ENCODE data around the gene USP11.
"Not testable (repeated sequence)": the region's sequence is repeated elsewhere in the genome, so short reads cannot be mapped to it uniquely, and the experiment has no call there.

USP11 gene

DNA sequence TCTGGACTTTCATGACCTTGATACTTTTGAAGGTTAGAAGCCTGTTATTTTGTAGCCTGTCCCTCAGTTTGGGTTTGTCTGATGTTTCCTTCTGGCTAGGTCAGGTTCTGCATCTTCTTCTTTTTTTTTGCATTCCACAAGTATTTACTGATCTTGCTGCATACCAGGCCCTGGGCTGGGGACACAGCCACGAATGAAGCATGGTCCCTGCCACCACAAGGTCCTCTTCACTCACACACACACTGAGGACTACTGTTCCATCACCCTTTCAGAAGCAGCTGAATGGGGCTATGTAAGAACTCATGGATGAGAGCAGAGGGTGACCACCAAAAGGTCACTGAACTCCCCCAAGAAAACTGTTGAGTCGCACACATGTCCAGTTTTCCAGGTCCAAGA, 39.2 kb downstream of the USP11 start:
- no peaks in the 10 kb centered on the region for H3K36me3 ChIP-seq (ENCODE audit: control insufficient read depth, insufficient read depth, low read length)
- no peaks in the 10 kb centered on the region for H3K4me1 ChIP-seq (ENCODE audit: control insufficient read depth, insufficient read depth, low read length)
- H3K9me3 ChIP-seq (ENCODE audit: control insufficient read depth, insufficient read depth, low read length) = no peaks in the 10 kb centered on the region
- H3K9ac ChIP-seq (ENCODE audit: low read depth, low read length) = no peak overlapping the region
- no peak overlapping the region for H3K4me3 ChIP-seq (ENCODE audit: low read depth, low read length)
- H3K27me3 ChIP-seq (ENCODE audit: control insufficient read depth, insufficient read depth, low read length) = no peaks in the 10 kb centered on the region

DNA sequence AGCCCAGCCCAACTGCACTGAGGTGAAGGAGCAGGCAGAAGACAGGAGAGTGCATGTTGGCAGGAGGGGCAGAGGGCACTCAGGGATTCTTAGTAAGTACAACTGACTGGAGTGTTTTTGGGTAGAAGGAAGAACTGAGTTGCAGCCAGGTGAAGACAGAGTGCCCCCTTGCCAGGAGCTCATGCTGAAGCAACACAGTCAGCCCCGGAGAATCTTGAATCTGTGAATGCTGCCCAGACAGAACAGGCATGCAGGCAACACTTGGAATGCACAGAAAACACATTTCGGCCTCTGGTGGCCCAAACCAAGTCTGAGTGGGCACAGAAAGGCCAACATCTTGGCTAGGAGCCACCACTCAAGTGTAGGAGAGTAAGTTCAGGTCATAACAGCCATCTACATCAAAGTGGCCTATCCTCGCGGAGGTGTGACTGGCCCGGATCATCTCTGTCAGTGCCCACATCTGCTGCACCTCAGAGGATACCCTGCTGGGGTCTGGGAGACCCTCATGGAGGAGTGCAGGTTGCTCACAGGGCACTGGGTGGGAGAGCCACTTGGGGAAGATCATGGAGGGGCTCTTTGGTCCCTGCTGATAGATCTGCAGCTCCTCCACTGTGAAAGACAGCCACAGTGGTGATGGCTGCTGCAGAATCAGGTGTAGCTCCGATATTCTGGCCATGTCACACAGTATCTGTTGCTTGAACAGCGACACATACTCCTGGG, 40.4 kb downstream of the USP11 start:
- no peak overlapping the region for H3K4me3 ChIP-seq (ENCODE audit: low read depth, low read length)
- no peaks in the 10 kb centered on the region for H3K27me3 ChIP-seq (ENCODE audit: control insufficient read depth, insufficient read depth, low read length)
- H3K36me3 ChIP-seq (ENCODE audit: control insufficient read depth, insufficient read depth, low read length) = no peaks in the 10 kb centered on the region

DNA sequence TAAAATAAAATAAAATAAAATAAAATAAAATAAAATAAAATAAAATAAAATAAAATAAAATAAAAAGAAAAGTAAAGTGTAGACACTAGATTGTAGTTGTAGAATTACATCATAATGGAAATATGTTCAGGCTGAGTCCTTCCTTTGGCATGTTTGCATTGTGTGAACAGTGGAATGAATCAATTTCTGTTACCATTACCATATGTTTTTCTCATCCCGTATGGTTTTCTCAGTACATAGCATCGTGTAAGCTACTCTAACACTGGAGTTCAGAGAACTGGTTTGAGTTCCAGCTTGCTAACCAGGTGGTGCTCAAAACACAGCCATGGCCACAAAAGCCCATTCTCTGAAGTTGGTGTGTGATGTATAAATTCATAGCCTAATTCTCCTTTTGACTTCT, 45.9 kb downstream of the USP11 start:
- no peaks in the 10 kb centered on the region for H3K4me1 ChIP-seq (ENCODE audit: control insufficient read depth, insufficient read depth, low read length)
- no peaks in the 10 kb centered on the region for H3K9me3 ChIP-seq (ENCODE audit: control insufficient read depth, insufficient read depth, low read length)
- H3K4me3 ChIP-seq (ENCODE audit: low read depth, low read length) = no peak overlapping the region
- no peaks in the 10 kb centered on the region for H3K27me3 ChIP-seq (ENCODE audit: control insufficient read depth, insufficient read depth, low read length)
- H3K9ac ChIP-seq (ENCODE audit: low read depth, low read length) = no peak overlapping the region
- H3K36me3 ChIP-seq (ENCODE audit: control insufficient read depth, insufficient read depth, low read length) = no peaks in the 10 kb centered on the region

More for the DNA sequence above, 40.4 kb downstream of the USP11 start:
- no peaks in the 10 kb centered on the region for H3K4me1 ChIP-seq (ENCODE audit: control insufficient read depth, insufficient read depth, low read length)
- no peaks in the 10 kb centered on the region for H3K9me3 ChIP-seq (ENCODE audit: control insufficient read depth, insufficient read depth, low read length)
- H3K9ac ChIP-seq (ENCODE audit: low read depth, low read length) = no peak overlapping the region

DNA sequence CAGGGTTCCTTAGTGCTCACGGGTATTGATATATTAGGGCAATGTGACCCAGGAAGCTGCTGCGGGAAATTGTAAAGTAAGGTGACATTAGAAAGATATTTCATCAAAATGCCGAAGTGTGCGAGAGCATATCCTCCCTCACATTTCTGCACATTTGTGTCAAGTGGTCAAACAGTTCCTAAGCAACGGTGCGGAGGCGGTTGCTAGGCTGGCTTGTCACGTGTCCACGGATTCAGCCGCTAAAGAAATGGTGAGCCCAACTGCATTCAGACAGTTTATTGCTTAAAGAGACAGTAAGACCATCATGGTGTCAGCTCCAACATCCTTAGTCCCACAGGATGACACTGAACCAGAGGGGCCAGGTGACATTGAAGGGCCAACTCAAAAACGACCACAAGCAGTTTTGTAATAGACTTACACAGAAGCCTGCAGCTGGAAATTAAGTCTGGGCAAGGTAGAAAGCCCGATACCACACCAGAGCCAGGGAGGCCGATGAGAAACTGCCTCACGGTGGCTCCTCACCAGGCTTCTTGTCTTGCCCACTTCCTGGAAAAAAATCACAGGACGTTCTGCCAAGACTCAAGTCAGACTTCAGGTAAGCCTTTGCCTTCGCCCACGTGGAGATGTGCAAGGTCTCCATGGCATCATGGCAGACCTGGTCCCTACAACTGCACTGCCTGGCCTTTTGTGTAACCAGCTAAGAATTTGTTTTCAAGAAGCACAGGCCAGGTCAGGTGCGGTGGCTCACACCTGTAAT, 50.4 kb downstream of the USP11 start:
- Histone ChIP-seq H3K27me3 (ENCODE audit: control insufficient read depth, insufficient read depth, low read length) (no peaks in the 10 kb centered on the region), H3K36me3 (ENCODE audit: control insufficient read depth, insufficient read depth, low read length) (no peaks in the 10 kb centered on the region)

DNA sequence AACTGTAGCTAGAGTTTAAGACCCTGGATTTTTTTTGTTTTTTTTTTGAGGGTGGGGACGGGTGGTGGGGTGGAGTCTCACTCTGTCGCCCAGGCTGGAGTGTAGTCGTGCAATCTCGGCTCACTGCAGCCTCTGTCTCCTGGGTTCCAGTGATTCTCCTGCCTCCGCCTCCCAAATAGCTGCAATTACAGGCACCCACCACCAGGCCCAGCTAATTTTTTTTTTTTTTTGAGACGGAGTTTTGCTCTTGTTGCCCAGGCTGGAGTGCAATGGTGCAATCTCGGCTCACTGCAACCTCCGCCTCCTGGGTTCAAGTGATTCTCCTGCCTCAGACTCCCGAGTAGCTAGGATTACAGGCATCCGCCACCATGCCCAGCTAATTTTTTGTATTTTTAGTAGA, 51.8 kb downstream of the USP11 start:
- H3K27me3 ChIP-seq (ENCODE audit: control insufficient read depth, insufficient read depth, low read length); H3K9me3 ChIP-seq (ENCODE audit: control insufficient read depth, insufficient read depth, low read length); H3K4me1 ChIP-seq (ENCODE audit: control insufficient read depth, insufficient read depth, low read length); H3K9ac ChIP-seq (ENCODE audit: low read depth, low read length); H3K36me3 ChIP-seq (ENCODE audit: control insufficient read depth, insufficient read depth, low read length); H3K4me3 ChIP-seq (ENCODE audit: low read depth, low read length): not testable (repeated sequence)

More for the DNA sequence above, 50.4 kb downstream of the USP11 start:
- Histone ChIP-seq H3K4me1 (ENCODE audit: control insufficient read depth, insufficient read depth, low read length) (no peaks in the 10 kb centered on the region), H3K9me3 (ENCODE audit: control insufficient read depth, insufficient read depth, low read length) (no peaks in the 10 kb centered on the region), H3K9ac (ENCODE audit: low read depth, low read length) (no peak overlapping the region), H3K4me3 (ENCODE audit: low read depth, low read length) (no peak overlapping the region)

DNA sequence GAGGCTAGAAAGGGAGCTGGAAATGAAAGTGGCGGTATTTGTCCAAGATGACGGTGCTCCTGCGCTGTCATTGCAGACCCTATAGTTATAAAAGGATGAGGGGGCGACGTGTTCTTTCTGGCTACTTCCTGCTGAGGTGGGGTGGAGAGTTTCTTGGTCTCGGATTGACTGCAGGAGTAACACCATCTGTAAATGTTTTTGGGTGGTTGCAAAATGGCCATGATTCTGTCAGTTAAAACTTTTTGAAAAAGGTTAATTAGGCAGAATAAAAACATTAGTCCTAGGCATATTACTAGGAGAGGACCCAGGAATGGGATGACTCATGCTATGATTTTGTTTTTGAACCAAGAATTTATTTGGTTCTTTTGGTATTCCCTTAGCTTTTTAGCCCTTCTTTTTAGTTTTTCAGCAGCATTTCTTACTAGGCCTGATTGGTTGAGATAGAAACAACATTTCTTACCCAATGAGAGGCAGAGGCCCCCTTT, 53.1 kb downstream of the USP11 start:
- Histone ChIP-seq H3K4me3 (ENCODE audit: low read depth, low read length) (no peak overlapping the region), H3K9me3 (ENCODE audit: control insufficient read depth, insufficient read depth, low read length) (no peaks in the 10 kb centered on the region), H3K36me3 (ENCODE audit: control insufficient read depth, insufficient read depth, low read length) (no peaks in the 10 kb centered on the region), H3K9ac (ENCODE audit: low read depth, low read length) (no peak overlapping the region), H3K27me3 (ENCODE audit: control insufficient read depth, insufficient read depth, low read length) (no peaks in the 10 kb centered on the region), H3K4me1 (ENCODE audit: control insufficient read depth, insufficient read depth, low read length) (no peaks in the 10 kb centered on the region)

DNA sequence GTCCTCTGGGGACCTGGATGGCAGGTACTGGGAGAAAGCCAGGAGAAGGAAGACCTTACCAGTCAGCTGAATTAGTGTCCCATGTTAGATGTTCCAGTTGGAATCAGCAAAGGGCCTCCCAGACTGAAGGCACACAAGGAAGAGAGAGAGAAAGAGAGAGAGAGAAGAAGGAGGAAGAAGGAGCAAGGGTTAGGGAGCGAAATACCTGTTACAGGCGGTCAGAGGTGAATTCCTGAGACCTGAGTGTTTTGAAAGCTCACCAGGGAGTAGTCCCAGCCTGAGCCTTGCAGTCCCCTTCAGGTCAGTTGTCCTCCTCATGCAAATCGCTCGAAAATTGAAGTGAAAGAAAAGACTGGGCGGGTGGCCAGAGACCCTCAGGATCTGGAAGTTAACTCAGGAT, 60.3 kb downstream of the USP11 start:
- Histone ChIP-seq H3K9ac (ENCODE audit: low read depth, low read length) (no peak overlapping the region), H3K27me3 (ENCODE audit: control insufficient read depth, insufficient read depth, low read length) (no peaks in the 10 kb centered on the region), H3K9me3 (ENCODE audit: control insufficient read depth, insufficient read depth, low read length) (no peaks in the 10 kb centered on the region), H3K4me3 (ENCODE audit: low read depth, low read length) (no peak overlapping the region), H3K4me1 (ENCODE audit: control insufficient read depth, insufficient read depth, low read length) (no peaks in the 10 kb centered on the region), H3K36me3 (ENCODE audit: control insufficient read depth, insufficient read depth, low read length) (no peaks in the 10 kb centered on the region)

DNA sequence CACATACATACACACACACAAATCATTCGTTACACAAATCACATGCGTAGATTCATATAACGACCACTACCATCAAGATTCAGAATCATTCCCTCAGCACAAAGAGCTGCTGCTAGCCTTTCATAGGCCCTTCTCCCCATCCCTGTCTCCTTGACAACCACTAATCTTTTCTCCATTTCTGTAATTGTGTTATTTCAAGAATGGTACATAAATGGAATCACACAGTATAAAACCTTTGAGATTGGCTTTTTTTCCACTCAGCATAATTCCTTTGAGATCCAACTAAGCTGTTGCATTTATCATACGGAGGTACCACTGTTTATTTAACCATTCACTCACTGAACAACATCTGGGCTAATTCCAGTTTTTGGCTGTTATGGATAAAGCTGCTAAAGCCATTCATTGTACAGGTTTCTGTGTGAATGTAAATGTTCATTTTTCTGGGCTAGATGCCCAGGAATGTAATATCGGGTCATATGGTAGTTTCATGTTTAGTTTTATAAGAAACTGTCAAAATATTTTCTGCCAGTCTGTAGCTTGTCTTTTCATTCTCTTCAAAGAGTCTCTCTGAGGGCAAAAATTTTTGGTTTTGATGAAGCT, 64.1 kb downstream of the USP11 start:
- Histone ChIP-seq H3K4me1 (ENCODE audit: control insufficient read depth, insufficient read depth, low read length) (peaks cover 2% of the 10 kb centered on the region), H3K4me3 (ENCODE audit: low read depth, low read length) (no peak overlapping the region), H3K27me3 (ENCODE audit: control insufficient read depth, insufficient read depth, low read length) (no peaks in the 10 kb centered on the region), H3K9ac (ENCODE audit: low read depth, low read length) (no peak overlapping the region), H3K9me3 (ENCODE audit: control insufficient read depth, insufficient read depth, low read length) (peaks cover 3% of the 10 kb centered on the region), H3K36me3 (ENCODE audit: control insufficient read depth, insufficient read depth, low read length) (no peaks in the 10 kb centered on the region)

DNA sequence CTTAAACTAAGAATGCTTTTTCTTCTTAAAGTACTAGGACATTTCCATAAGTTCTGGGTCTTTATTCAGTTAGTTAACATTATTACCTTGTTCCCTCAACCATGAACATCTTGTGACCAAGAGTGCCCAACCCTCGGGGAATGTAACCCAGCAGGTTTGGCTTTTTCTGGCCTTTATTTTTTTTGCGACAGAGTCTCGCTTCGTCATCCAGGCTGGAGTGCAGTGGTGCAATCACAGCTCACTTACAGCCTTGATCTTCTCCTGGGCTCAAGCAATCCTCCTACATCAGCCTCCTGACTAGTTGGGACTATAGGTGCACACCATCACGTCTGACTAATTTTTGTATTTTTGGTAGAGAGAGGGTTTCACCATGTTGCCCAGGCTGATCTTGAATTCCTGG, 65.1 kb downstream of the USP11 start:
- Histone ChIP-seq H3K27me3 (ENCODE audit: control insufficient read depth, insufficient read depth, low read length) (no peaks in the 10 kb centered on the region), H3K36me3 (ENCODE audit: control insufficient read depth, insufficient read depth, low read length) (no peaks in the 10 kb centered on the region), H3K9me3 (ENCODE audit: control insufficient read depth, insufficient read depth, low read length) (peaks cover 3% of the 10 kb centered on the region), H3K4me3 (ENCODE audit: low read depth, low read length) (no peak overlapping the region), H3K4me1 (ENCODE audit: control insufficient read depth, insufficient read depth, low read length) (peaks cover 2% of the 10 kb centered on the region), H3K9ac (ENCODE audit: low read depth, low read length) (no peak overlapping the region)
